Pons (tissue), 1 donor: ENCODE data around the gene FGFR2.

ENCODE experiments used
- DNase-seq: peaks from one replicate; pipeline ENCODE4 v3.0.0-alpha.2; 2016; ENCODE audit warnings: low spot score

The FGFR2 gene

GRCh38 chr10:121553511-121554264, 44.6 kb downstream of the FGFR2 start:
- peak; percentile 86 for DNase-seq

DNA sequence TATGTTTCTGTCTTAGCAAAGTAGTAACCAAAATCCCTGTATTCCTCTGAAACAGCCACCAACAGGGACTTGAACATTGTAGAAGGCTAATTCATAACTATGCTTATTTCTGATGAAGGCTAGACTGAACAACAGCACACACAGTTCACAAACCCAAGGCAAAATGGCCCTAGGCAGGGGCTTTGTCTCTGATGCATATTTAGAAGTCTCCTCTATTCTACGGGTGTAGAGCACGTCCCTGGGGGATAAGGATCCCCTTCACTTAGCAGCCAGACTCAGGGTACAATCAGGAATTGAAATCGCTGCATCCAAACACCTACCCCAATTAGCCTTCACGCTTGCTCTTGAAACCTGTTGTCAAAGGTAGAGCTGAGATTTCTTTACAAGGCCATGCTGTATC, 45.5 kb downstream of the FGFR2 start:
- no peak for DNase-seq

DNA sequence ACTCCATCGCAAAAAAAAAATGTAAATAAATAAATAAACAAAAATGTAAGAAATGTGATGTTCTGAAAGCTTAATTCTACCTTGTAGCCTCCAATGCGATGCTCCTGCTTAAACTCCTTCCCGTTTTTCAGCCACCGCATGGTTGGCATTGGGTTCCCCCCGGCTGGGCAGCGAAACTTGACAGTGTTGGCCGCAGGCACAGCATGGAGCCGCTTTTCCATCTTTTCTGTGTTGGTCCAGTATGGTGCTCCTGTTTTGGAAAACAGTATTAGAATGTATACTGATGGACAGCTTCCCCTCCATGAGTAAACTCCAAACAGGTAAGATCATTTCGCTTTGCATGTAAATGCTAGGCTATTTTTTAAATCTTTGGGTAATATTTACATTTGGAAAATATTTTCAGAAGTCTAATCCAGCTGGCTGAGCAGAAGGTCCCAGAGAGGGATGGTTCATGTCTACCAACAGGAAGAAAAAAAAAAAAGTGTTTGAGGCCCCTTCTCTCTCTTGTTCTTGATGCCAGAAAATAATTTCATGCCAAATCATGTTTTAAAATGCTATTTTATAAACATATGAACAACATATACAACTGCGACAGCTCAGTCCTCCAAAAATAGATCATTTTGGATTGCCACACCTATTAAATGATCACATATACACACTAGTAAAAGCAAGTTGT, 46.9 kb downstream of the FGFR2 start:
- no peak for DNase-seq

DNA sequence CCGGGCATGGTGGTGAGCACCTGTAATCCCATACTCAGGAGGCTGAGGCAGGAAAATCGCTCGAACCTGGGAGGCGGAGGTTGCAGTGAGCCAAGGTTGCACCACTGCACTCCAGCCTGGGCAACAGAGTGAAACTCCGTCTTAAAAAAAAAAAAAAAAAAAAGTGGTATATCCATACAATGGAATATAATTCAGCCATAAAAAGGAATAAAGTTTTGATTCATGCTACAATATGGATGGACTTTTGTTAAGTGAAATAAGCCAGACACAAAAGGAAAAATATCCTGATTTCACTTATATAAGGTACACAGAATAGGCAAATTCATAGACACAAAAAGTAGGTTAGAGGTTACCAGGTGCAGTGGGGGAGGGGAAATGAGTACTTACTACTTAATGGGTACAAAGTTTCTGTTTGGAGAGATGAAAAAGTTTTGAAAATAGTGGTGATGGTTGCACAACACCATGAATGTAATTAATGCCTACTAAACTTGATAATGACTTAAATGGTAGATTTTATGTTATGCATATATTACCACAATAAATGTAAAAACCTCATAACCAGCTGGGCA, 53.9 kb downstream of the FGFR2 start:
- DNase-seq, result no peak

GRCh38 chr10:121543545-121543944, 54.7 kb downstream of the FGFR2 start:
- no peak for DNase-seq

DNA sequence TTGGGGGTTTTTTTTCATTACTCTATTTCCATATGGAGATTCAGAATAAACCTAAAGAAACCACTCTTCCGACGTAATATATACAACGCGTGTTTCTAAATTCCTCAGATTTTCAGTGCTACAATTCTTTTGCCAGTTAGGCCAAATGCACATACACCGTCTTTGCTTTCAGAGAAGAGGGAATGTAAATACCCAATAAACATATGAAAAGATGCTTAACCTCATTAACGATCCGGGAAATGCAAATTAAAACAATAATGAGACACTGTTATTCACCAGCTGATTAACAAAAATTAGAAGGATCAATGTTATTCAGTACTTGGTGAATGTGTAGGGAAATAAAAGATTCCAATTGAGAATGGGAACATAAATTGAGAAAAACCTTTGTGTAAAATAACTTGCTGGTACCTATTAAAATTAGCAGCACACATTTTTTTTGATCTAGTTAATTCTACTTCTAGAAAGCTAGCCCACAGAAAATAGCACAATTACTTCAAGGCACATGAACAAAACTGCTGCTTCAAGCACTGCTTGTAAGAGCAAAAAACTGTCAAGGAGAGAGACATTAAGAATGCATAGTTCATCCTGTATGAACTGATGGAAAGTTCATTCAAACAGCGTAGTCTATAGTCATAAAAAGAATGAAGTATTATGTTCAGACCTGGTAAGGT, 56.7 kb downstream of the FGFR2 start:
- DNase-seq, result no peak

- no peak for DNase-seq
These were observed 57.4 kb downstream of the FGFR2 start for GRCh38 chr10:121540732-121541395.

DNA sequence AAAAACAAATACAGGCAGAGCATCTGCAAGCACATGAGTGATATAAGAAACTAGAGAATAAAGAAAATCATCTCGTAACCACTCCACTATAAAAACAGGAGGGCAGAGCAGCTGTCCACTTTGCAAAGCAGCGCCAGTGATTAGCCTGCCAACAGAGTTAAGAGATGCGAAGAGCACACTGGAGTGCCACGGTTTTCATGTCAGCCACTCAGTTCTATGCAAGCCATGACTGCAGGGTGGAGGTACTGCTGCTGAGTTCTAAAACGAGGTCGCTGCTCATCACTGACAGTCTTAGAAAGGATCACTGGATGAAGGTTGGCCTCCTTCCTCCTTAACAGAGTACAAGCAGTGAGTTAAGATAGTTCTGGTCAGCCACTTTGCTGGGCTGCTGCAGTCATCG, 58.5 kb downstream of the FGFR2 start:
- peak; percentile 80 for DNase-seq

- DNase-seq, result peak; percentile 96
These were observed 61.8 kb downstream of the FGFR2 start for GRCh38 chr10:121536310-121536913.

GRCh38 chr10:121535381-121535780, 62.9 kb downstream of the FGFR2 start:
- DNase-seq, result no peak

DNA sequence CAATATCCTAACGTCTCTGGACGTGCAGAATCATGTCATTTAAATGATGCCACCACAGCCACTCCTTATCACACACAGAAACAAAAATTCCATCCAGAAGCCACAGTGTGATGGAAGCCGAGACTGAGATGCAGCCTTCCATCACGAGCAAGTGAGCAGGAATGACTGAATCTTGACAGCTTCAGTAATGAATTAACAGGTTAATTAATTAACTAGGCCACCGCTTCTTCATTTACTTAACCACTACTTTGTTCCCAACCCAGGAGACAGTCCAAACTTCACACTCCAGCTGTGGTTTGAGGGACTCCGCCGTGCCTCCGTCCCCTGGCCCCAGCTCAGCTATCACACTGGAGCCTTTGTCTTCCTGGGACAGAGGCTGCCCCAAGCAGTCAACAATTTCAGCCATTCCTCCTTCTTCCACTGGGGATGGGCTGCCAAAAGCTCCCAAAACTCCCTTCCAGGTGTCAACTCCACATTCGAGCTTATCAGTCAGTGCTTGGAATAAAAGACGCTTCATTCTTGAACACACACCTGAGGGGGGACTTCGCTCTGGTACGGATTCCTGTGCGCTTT, 65.9 kb downstream of the FGFR2 start:
- peak; percentile 91 for DNase-seq

DNA sequence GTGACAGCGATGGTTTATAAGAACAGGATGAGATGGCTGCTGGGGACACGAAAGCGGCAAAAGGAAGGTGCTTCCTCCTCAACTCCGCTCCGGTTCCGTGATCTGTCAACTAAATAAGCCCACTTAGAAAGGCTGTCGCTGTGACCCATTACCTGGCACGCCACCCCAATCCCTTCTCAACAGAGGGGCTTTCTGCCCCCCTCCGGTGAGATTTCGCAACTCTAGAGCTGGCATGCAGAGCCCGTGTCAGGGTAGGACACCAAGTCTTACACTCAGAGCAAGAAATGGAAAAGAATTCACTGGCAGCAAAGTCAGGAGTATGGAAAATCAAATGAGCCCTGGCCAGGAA, 66.4 kb downstream of the FGFR2 start:
- DNase-seq, result no peak

GRCh38 chr10:121531076-121531829, 67.0 kb downstream of the FGFR2 start:
- no peak for DNase-seq

DNA sequence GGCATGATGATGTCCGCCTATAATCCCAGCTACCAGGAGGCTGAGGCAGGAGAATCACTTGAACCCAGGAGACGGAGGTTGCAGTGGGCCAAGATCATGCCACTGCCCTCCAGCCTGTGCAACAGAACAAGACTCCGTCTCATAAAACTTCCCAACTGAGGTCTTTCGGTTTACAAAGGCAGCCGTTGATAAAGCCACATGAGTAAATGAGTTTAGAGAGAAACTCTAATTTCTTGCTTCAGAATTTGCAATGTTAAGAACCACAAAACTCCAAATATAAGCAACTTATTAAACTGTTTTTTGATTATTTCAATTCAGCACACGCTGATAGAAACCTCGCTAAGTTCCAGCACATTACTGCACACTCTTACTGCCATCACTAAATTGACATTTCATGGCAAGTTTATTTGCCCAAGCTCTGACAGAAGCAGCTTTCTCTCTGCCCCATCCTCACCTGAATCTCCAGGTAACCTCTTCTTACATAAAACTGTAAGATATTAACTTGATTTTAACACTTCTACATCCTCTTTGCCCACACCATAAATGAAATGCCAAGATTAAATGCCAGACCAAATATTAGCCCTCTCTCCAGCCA, 67.7 kb downstream of the FGFR2 start:
- no peak for DNase-seq

GRCh38 chr10:121527690-121528089, 70.6 kb downstream of the FGFR2 start:
- no peak for DNase-seq

DNA sequence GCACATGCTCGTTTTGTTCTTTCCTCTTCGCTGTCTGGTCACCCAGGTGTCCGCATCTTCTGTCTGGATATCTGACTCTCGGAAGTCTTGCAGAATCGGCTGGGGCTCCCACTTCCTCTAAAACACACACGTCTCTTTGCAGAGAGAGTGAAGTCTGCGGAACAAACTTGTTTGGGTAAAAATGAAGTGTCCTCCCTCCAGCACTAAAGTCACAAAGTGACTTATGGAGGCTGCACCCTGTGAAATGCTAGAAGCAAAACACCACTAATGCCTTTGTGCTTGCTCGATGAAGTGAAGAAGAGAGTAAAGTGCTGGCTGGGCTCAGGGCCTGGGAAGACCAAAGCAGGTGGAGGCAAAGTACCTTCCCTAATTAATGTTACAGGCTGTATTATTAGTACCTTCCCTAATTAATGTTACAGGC, 71.4 kb downstream of the FGFR2 start:
- no peak for DNase-seq

- DNase-seq, result no peak
These were observed 72.0 kb downstream of the FGFR2 start for GRCh38 chr10:121526135-121526790.

GRCh38 chr10:121525251-121526134, 72.8 kb downstream of the FGFR2 start:
- no peak for DNase-seq
